ENCODE measurements around the gene SORBS2.

- TF ChIP-seq CTCF (IDR thresholded peaks at IDR 0.05) (no peak), POLR2A (IDR thresholded peaks at IDR 0.05) (no peak)
Measured at GRCh38 chr4:185771711-185772390, 40.1 kb downstream of the SORBS2 start.
